ENCODE data around the gene MSL3B.

MSL3B gene

DNA sequence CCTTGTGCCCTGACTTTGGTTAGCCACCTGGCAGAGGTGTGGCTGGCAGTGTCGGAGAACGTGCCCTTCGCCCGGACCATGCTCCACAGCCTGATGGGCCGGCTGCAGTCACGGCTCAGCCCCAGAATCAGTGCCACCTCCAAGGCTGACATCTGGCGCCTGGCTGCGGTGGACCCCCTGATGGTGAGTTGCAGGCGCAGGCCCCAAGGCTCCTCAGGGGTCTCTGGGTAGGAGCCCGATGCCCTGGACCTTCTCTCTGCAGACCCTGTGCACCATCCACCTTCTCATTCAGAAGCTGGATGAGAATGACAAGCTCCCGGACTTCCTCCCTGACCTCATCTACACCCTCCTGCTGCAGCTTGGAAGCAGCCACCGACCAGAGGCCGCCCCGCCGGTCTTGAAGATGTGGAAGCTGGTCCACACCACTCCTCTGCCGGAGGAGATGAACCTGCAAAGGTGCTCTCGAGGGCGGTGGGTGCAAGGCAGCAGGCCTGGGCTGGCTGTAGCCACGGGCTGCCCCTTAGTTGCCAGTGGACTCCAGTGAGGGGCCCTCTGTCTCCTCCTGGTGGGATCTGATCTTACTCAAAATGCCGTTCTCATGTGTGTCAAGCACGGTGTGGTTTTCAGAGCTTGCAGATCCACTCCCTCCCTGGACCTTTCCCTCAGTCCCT lies 46.0 kb downstream of the MSL3B start (continued):
- TF ChIP-seq ARNTL (CRISPR knock-in tag; IDR thresholded peaks at IDR 0.05; ENCODE audit: borderline replicate concordance, low read depth) (no peak), GLIS3 (CRISPR knock-in tag; IDR thresholded peaks at IDR 0.05) (no peak)

DNA sequence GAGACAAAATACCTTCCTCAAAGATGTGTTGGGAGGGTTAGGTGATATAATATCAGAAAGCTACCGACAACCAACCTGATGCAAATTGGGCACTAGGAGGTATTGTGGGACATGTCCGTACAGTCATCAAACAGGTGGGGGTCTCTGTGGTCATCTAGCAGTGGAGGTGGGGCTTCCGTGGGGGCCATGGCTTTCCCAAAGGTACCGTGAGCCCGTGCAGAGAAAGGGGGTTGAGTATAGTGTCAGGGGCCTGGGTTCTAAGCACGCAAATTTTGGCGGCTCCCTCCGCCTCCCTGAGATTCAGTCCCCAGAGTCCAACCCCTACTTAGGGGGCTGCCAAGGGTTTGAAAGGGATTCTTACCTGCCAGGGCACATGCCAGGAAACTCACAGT lies 46.5 kb downstream of the MSL3B start:
- ATAC-seq: no peak
- TF ChIP-seq, protein P1, sequence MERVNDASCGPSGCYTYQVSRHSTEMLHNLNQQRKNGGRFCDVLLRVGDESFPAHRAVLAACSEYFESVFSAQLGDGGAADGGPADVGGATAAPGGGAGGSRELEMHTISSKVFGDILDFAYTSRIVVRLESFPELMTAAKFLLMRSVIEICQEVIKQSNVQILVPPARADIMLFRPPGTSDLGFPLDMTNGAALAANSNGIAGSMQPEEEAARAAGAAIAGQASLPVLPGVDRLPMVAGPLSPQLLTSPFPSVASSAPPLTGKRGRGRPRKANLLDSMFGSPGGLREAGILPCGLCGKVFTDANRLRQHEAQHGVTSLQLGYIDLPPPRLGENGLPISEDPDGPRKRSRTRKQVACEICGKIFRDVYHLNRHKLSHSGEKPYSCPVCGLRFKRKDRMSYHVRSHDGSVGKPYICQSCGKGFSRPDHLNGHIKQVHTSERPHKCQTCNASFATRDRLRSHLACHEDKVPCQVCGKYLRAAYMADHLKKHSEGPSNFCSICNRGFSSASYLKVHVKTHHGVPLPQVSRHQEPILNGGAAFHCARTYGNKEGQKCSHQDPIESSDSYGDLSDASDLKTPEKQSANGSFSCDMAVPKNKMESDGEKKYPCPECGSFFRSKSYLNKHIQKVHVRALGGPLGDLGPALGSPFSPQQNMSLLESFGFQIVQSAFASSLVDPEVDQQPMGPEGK (CRISPR knock-in tag; IDR thresholded peaks at IDR 0.05; ENCODE audit: borderline replicate concordance): no peak
- TF ChIP-seq ZFP30 (CRISPR knock-in tag; IDR thresholded peaks at IDR 0.05): no peak
- TF ChIP-seq TOX (CRISPR knock-in tag; IDR thresholded peaks at IDR 0.05; ENCODE audit: borderline replicate concordance): no peak

DNA sequence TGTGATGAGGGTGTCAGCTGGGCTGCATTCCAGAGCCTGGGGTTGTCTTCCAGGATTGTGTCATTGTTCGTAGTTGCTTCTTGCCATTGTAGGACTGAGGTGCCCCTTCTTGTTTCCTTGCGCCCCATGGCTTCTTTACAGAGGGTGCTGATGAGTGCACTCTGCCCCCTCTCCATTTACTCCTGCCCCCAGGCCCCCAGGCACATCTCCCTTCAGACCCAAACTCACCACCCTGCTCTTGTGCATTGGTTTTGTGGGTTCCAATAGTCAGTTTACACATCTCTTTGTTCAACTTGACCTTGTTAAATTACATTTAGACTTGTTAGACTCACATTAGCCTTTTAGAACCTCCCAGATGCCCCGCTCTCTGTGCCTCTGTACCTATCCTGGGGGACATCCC lies 47.0 kb downstream of the MSL3B start:
- no peak for TF ChIP-seq ZNF565 (CRISPR knock-in tag; conservative IDR thresholded peaks at IDR 0.05; ENCODE audit: low read depth)
- TF ChIP-seq ZFP30 (CRISPR knock-in tag; IDR thresholded peaks at IDR 0.05): no peak
- no peak for TF ChIP-seq ZC3H10 (CRISPR knock-in tag; IDR thresholded peaks at IDR 0.05)
- no peak for TF ChIP-seq CSDC2 (CRISPR knock-in tag; IDR thresholded peaks at IDR 0.05)
- TF ChIP-seq OSR1 (CRISPR knock-in tag; IDR thresholded peaks at IDR 0.05): no peak
- ATAC-seq: no peak

DNA sequence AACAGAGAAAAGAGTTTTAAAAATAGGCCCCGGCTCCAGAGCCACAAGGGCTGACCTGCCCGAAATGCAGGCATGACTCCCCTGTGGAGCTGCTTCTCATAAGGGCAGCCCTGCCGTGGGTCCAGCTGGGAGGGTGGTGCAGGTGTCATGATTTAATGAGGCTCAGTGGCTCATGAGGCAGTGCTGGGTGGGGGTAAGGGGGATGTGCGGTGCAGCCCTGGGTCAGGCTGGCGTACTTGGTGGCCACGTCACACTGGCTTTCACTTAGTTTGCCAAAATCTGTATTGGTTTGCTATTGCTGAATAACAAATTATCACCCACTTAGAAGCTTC lies 47.4 kb downstream of the MSL3B start:
- no peak for ATAC-seq
- TF ChIP-seq OSR1 (CRISPR knock-in tag; IDR thresholded peaks at IDR 0.05) (no peak), TCF4 (CRISPR knock-in tag; IDR thresholded peaks at IDR 0.05; ENCODE audit: borderline replicate concordance) (no peak), PPARA (CRISPR knock-in tag; IDR thresholded peaks at IDR 0.05; ENCODE audit: borderline replicate concordance) (no peak)

DNA sequence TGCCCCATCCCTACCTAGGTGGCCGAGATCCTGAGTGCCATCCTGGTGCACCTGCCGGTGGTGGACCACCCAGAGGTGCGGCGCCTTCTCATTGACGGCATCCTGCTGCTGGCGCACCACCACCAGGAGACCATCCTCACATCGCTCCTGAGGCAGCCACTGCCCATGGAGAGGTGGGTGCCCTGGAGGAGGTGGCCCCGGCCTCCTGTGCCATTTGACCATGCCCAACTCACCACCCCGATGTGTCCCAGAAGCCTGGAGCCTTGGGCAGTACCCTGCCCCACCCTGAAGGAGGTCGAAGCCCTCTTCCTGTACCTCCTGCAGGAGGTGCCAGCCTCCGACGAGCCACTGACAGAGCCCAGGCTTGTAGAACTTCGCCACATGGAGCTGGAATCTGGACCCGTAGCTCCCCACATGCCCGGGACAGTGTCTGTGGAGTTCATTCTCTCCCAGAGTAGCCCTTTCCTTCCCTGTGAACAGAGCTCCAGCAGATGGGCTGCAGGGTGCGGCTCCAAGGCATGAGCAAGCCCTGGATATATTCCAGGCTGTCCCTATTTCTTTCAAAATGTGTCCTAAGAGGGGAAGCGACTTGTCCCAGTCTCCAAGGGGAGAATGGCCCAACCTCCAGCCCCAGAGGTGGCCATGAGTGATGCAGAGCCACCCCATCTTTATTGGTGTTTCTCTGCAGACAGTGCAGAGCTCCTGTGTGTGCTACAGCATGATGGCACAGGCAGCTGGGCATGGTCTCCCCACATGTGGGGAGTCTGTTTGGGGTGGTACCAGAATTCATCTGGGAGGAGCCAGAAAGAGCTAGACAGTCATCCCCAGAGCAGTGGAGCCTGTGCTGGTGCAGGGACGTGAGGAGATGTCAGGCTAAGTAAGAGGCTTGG lies 48.1 kb downstream of the MSL3B start:
- TF ChIP-seq RARB (CRISPR knock-in tag; IDR thresholded peaks at IDR 0.05): no peak
- TF ChIP-seq, protein P2, sequence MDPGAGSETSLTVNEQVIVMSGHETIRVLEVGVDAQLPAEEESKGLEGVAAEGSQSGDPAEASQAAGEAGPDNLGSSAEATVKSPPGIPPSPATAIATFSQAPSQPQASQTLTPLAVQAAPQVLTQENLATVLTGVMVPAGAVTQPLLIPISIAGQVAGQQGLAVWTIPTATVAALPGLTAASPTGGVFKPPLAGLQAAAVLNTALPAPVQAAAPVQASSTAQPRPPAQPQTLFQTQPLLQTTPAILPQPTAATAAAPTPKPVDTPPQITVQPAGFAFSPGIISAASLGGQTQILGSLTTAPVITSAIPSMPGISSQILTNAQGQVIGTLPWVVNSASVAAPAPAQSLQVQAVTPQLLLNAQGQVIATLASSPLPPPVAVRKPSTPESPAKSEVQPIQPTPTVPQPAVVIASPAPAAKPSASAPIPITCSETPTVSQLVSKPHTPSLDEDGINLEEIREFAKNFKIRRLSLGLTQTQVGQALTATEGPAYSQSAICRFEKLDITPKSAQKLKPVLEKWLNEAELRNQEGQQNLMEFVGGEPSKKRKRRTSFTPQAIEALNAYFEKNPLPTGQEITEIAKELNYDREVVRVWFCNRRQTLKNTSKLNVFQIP (CRISPR knock-in tag; IDR thresholded peaks at IDR 0.05; ENCODE audit: borderline replicate concordance, low read depth): no peak
- no peak for TF ChIP-seq SNAI2 (CRISPR knock-in tag; IDR thresholded peaks at IDR 0.05)
- no peak for TF ChIP-seq GLIS3 (CRISPR knock-in tag; IDR thresholded peaks at IDR 0.05)
- TF ChIP-seq CSDC2 (CRISPR knock-in tag; IDR thresholded peaks at IDR 0.05): no peak
- no peak for TF ChIP-seq ZFP3 (CRISPR knock-in tag; IDR thresholded peaks at IDR 0.05)
- no peak for TF ChIP-seq ZNF70 (CRISPR knock-in tag; IDR thresholded peaks at IDR 0.05)
- no peak for TF ChIP-seq ZC3H10 (CRISPR knock-in tag; IDR thresholded peaks at IDR 0.05)
- TF ChIP-seq, protein P3, sequence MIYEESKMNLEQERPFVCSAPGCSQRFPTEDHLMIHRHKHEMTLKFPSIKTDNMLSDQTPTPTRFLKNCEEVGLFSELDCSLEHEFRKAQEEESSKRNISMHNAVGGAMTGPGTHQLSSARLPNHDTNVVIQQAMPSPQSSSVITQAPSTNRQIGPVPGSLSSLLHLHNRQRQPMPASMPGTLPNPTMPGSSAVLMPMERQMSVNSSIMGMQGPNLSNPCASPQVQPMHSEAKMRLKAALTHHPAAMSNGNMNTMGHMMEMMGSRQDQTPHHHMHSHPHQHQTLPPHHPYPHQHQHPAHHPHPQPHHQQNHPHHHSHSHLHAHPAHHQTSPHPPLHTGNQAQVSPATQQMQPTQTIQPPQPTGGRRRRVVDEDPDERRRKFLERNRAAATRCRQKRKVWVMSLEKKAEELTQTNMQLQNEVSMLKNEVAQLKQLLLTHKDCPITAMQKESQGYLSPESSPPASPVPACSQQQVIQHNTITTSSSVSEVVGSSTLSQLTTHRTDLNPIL (CRISPR knock-in tag; IDR thresholded peaks at IDR 0.05; ENCODE audit: low read depth): no peak
- TF ChIP-seq, protein P1 (CRISPR knock-in tag; IDR thresholded peaks at IDR 0.05; ENCODE audit: borderline replicate concordance): no peak
- TF ChIP-seq PPARA (CRISPR knock-in tag; IDR thresholded peaks at IDR 0.05; ENCODE audit: borderline replicate concordance): no peak
- no peak for TF ChIP-seq ISL1 (CRISPR knock-in tag; IDR thresholded peaks at IDR 0.05)
- no peak for TF ChIP-seq OSR1 (CRISPR knock-in tag; IDR thresholded peaks at IDR 0.05)
- TF ChIP-seq, protein P4, sequence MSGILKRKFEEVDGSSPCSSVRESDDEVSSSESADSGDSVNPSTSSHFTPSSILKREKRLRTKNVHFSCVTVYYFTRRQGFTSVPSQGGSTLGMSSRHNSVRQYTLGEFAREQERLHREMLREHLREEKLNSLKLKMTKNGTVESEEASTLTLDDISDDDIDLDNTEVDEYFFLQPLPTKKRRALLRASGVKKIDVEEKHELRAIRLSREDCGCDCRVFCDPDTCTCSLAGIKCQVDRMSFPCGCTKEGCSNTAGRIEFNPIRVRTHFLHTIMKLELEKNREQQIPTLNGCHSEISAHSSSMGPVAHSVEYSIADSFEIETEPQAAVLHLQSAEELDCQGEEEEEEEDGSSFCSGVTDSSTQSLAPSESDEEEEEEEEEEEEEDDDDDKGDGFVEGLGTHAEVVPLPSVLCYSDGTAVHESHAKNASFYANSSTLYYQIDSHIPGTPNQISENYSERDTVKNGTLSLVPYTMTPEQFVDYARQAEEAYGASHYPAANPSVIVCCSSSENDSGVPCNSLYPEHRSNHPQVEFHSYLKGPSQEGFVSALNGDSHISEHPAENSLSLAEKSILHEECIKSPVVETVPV (CRISPR knock-in tag; IDR thresholded peaks at IDR 0.05): no peak
- TF ChIP-seq TOX (CRISPR knock-in tag; IDR thresholded peaks at IDR 0.05; ENCODE audit: borderline replicate concordance): no peak
- no peak for TF ChIP-seq BACH2 (CRISPR knock-in tag; IDR thresholded peaks at IDR 0.05; ENCODE audit: borderline replicate concordance)
- TF ChIP-seq, protein P5, sequence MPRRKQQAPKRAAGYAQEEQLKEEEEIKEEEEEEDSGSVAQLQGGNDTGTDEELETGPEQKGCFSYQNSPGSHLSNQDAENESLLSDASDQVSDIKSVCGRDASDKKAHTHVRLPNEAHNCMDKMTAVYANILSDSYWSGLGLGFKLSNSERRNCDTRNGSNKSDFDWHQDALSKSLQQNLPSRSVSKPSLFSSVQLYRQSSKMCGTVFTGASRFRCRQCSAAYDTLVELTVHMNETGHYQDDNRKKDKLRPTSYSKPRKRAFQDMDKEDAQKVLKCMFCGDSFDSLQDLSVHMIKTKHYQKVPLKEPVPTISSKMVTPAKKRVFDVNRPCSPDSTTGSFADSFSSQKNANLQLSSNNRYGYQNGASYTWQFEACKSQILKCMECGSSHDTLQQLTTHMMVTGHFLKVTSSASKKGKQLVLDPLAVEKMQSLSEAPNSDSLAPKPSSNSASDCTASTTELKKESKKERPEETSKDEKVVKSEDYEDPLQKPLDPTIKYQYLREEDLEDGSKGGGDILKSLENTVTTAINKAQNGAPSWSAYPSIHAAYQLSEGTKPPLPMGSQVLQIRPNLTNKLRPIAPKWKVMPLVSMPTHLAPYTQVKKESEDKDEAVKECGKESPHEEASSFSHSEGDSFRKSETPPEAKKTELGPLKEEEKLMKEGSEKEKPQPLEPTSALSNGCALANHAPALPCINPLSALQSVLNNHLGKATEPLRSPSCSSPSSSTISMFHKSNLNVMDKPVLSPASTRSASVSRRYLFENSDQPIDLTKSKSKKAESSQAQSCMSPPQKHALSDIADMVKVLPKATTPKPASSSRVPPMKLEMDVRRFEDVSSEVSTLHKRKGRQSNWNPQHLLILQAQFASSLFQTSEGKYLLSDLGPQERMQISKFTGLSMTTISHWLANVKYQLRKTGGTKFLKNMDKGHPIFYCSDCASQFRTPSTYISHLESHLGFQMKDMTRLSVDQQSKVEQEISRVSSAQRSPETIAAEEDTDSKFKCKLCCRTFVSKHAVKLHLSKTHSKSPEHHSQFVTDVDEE (CRISPR knock-in tag; IDR thresholded peaks at IDR 0.05): no peak
- no peak for TF ChIP-seq TCF4 (CRISPR knock-in tag; IDR thresholded peaks at IDR 0.05; ENCODE audit: borderline replicate concordance)
- no peak for TF ChIP-seq ZNF8 (CRISPR knock-in tag; IDR thresholded peaks at IDR 0.05)
- no peak for ATAC-seq

All from SK-N-SH treated with all-trans-retinoic acid at 6 μM for 48 hours (cell line).